ENCODE results near the gene PDS5A.
"Not testable (repeated sequence)": the region's sequence is repeated elsewhere in the genome, so short reads cannot be mapped to it uniquely, and the experiment has no call there.

The PDS5A gene

GRCh38 chr4:39823191-39823590 is 154.5 kb downstream of the PDS5A start:
- FAIRE-seq = no peak

- no peak for FAIRE-seq
These were observed 155.0 kb downstream of the PDS5A start for GRCh38 chr4:39822662-39823061.

GRCh38 chr4:39821951-39822350 is 155.8 kb downstream of the PDS5A start:
- no peak for FAIRE-seq

GRCh38 chr4:39820186-39820585 is 157.5 kb downstream of the PDS5A start:
- no peak for FAIRE-seq

GRCh38 chr4:39818646-39819045 is 159.1 kb downstream of the PDS5A start:
- no peak for FAIRE-seq

- no peak for FAIRE-seq
These were observed 163.1 kb downstream of the PDS5A start for GRCh38 chr4:39814403-39815185.

- not testable (repeated sequence) for FAIRE-seq
These were observed 163.9 kb downstream of the PDS5A start for GRCh38 chr4:39813761-39814160.

DNA sequence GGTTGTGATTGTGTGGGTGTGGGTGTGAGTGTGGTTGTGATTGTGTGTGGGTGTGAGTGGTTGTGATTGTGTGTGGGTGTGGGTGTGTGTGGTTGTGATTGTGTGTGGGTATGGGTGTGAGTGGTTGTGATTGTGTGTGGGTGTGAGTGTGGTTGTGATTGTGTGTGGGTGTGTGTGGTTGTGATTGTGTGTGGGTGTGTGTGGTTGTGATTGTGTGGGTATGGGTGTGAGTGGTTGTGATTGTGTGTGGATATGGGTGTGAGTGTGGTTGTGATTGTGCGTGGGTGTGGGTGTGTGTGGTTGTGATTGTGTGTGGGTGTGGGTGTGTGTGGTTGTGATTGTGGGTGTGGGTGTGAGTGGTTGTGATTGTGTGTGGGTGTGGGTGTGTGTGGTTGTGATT is 164.7 kb downstream of the PDS5A start:
- not testable (repeated sequence) for FAIRE-seq

DNA sequence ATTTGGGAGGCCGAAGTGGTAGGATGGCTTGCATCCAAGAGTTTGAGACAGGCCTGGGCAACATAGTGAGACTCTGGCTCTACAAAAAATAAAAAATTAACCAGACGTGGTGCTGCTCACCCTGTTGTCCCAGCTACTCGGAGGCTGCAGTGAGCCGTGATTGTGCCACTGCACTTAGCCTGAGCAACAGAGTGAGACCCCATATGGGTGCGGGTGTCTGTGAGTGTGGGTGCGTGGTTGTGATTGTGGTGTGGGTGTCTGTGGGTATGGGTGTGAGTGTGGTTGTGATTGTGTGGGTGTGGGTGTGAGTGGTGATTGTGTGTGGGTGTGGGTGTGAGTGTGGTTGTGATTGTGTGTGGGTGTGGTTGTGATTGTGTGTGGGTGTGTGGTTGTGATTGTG is 165.2 kb downstream of the PDS5A start:
- FAIRE-seq = no peak

GRCh38 chr4:39808231-39808749 is 169.4 kb downstream of the PDS5A start:
- no peak for FAIRE-seq

DNA sequence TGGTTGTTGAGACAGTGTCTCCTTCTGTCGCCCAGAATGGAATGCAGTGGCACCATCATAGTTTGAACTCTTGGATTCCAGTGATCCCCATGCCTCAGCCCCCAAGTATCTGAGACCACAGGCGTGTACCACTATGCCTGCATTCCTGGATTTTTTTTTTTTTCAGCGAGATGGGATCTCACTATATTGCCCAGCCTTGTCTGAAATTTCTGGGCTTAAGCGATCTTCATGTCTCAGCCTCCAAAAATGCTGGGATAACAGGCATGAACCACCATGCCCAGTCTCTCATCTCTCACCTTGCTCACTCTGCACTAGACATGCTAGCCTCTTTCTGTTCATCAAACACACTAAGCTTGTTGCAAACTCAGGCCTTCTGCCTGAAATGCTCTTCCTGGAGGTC is 175.7 kb downstream of the PDS5A start:
- no peak for FAIRE-seq

DNA sequence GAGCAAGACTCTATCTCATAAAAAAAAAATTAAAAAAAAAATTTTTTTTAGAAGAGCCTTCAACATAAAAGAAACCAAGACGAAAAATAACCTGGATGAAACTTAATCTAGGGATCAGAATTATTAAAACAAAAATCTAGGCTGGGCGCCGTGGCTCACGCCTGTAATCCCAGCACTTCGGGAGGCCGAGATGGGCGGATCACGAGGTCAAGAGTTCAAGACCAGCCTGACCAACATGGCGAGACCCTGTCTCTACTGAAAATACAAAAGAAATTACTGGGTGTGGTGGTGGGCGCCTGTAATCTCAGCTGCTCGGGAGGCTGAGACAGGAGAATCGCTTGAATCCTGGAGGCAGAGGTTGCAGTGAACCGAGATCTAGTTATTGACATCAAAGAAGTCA is 184.7 kb downstream of the PDS5A start:
- FAIRE-seq = not testable (repeated sequence)

GRCh38 chr4:39792529-39792928 is 185.2 kb downstream of the PDS5A start:
- FAIRE-seq = no peak

DNA sequence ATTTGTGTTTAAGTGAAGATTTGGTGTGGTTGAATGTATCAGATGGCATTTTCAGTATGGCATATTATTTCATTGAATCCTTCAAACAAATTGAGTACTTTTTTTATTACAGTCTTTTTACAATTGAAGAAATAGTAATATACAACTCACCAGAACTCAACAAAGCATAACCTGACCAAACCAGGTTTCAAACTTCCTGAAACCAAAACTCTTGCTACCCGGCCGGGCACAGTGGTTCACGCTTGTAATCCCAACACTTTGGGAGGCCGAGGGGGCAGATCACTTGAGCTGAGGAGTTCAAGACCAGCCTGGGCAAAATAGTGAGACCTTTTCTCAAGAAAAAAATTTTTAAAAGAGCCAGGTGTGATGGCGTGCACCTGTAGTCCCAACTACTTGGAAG is 185.6 kb downstream of the PDS5A start:
- FAIRE-seq = no peak

DNA sequence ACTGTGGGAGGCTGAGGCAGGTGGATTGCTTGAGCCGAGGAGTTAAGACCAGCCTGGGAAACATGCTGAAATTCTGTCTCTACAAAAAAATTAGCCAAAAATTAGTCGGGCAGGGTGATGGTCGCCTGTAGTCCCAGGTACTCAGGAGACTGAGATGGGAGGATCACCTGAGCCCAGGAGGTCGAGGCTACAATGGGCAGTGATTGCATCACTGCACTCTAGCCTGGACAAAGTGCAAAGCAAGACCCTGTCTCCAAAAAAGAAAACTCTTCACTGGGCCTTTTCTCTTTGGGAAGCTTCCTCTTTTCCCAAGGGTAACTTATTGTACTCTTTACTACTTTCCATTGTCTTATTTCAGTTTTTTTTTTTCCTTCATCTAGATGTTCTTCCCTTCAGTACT is 190.9 kb downstream of the PDS5A start:
- FAIRE-seq = no peak

DNA sequence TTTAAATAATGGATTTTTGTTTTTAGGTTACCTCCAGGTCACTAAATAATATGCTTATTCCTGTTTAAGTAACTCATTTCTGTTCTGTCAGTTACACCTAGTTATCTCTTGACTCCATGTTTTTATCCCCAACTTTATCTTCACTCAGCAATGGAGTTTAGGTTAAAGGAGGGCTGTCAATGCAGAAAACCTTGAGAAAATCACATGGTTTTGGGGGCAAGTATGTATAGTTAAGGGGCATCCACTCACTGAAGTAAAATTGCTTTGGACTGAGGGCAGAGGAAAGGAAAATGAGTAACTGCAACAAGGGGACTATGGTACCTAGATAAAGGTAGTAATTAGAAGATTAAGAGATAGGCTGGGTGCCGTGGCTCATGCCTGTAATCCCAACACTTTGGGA is 192.6 kb downstream of the PDS5A start:
- no peak for FAIRE-seq

DNA sequence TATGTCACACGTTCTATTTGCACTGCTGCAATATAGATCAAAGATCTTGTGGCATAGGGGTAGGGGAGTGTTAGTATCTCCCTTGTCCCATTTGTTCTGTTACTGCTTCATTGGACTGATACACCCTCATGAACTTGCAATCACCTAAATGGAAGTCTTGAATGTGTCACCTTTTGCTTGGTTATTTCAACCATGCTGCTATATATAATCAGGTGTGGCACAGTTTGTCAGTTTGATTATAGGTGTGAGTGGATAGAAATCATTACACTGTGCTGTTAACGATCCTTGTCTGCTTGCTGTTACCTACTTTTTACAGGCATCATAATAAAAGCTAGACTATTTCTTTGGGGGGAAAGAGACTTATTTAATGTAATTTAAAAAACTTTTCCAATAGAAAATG is 195.7 kb downstream of the PDS5A start:
- not testable (repeated sequence) for FAIRE-seq

Measured in A204.1 (cell line).